ENCODE measurements around the gene NECTIN4.

- no peak for TF ChIP-seq CTCF (conservative IDR thresholded peaks at IDR 0.05; ENCODE audit: low read length)
- TF ChIP-seq EZH2phosphoT487 (IDR thresholded peaks at IDR 0.05; ENCODE audit: borderline replicate concordance, low read depth, low read length), result no peak
Observed at GRCh38 chr1:161051219-161051618, 38.1 kb downstream of the NECTIN4 start.
